GM23338 (cell line): ENCODE results near the gene C2orf68.

Experiments used
- CTCF ChIP-seq, 2 experiments: fragments of 200-600 bp in 1 of 2; sonication (generic) in 1 of 2; conservative IDR thresholded peaks; 2 replicates each; pipeline versions ENCODE4 v1.5.1 to v1.6.1; 2016 to 2017; ENCODE audit warnings: antibody characterized with exemption in 2 of 2, low read depth in 2 of 2, mild to moderate bottlenecking in 2 of 2, moderate library complexity in 1 of 2
- NANOG ChIP-seq: IDR thresholded peaks from 2 replicates; pipeline ENCODE4 v1.6.1; 2016; ENCODE audit warnings: antibody characterized with exemption, borderline replicate concordance
- POLR2AphosphoS5 ChIP-seq: IDR thresholded peaks from 2 replicates; pipeline ENCODE4 v1.6.1; 2016; ENCODE audit warnings: antibody characterized with exemption, low read depth
- REST ChIP-seq: IDR thresholded peaks from one replicate; pipeline ENCODE4 v1.6.1; 2018; ENCODE audit warnings: antibody characterized with exemption; ENCODE audit not compliant: unreplicated experiment

DNA sequence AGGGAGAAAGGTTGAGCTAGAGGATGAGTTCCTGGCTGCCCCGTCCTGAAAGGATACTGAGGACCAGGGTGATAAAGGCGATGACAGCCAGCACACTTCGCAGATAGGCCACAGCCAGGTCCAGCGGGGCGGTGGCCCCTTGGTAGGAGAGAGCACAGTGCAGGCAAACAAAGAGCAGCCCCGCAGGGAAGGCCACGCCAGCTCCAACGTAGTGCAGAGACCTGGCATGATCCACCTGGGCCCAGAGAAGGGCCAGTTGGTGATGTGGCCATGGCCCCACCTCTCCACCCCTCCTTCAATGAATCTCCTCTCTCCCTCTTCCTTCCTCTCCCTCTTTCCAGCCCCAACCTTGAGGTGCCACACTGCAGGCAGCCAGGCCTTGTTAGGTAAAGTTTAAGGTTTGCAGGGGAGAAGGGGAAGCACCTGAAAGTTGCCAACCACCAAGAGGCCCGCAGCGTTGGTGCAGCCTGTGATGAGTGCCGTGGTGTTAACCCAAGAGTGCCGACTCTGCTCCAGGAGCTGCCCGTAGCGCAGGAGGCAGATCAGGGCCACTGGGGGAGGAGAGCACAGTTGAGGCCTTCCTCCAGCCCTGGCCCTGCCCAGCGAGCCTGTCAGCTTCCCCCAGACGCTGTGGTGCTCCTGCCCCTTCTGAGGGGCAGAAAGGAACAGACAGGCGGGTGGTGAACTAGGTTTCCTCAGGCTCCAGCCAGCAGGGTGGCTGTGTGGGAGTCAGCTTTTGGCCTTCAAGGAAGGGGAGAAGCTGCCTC is 12.2 kb downstream of the C2orf68 start:
- TF ChIP-seq POLR2AphosphoS5 (no peak), CTCF (conservative IDR thresholded peaks at IDR 0.05; ENCODE audit: low read depth in 2 of 2) (no peak), NANOG (no peak), REST (no peak)
